SK-N-MC (cell line): ENCODE measurements around the gene KRTAP10-9.

ENCODE experiments used
- DNase-seq: peaks from one replicate; pipeline ENCODE4 v3.0.0-alpha.2; 2011; ENCODE audit warnings: low read depth, low spot score
- H3K27ac ChIP-seq: fragments of 200-600 bp; sonication (generic); 2 replicates; pipeline ENCODE4 v1.5.1; 2016; ENCODE audit warnings: mixed run types
- H3K36me3 ChIP-seq: fragments of 200-600 bp; sonication (generic); 2 replicates; pipeline ENCODE4 v1.6.1; 2017; ENCODE audit warnings: antibody characterized with exemption, low read length, mixed read lengths; ENCODE audit not compliant: insufficient read depth
- H3K4me3 ChIP-seq: fragments of 200-600 bp; sonication (generic); 2 replicates; pipeline ENCODE4 v1.5.1; 2016
- H3K9ac ChIP-seq: fragments of 200-600 bp; sonication (generic); 2 replicates; pipeline ENCODE4 v1.8.0; 2017; ENCODE audit warnings: mixed run types, mixed read lengths; ENCODE audit not compliant: insufficient read length
- H3K9me3 ChIP-seq: fragments of 200-600 bp; sonication (generic); 2 replicates; pipeline ENCODE4 v1.6.1; 2017; ENCODE audit warnings: low read depth, mild to moderate bottlenecking, antibody characterized with exemption, low read length, moderate library complexity, mixed read lengths
- EZH2 ChIP-seq: fragments of 200-600 bp; sonication (generic); IDR thresholded peaks from one replicate; pipeline ENCODE4 v1.6.1; 2017; ENCODE audit warnings: antibody characterized with exemption
- FOXP2 ChIP-seq: optimal IDR thresholded peaks from 2 replicates; pipeline ENCODE3; 2011; ENCODE audit warnings: mild to moderate bottlenecking, moderate library complexity; ENCODE audit not compliant: insufficient read depth; ENCODE audit errors: extremely low read length, control extremely low read depth
- POLR2AphosphoS5 ChIP-seq: IDR thresholded peaks from 2 replicates; pipeline ENCODE4 v1.6.1; 2012; ENCODE audit warnings: mild to moderate bottlenecking, low read depth, low read length, borderline replicate concordance

Gene KRTAP10-9

DNA sequence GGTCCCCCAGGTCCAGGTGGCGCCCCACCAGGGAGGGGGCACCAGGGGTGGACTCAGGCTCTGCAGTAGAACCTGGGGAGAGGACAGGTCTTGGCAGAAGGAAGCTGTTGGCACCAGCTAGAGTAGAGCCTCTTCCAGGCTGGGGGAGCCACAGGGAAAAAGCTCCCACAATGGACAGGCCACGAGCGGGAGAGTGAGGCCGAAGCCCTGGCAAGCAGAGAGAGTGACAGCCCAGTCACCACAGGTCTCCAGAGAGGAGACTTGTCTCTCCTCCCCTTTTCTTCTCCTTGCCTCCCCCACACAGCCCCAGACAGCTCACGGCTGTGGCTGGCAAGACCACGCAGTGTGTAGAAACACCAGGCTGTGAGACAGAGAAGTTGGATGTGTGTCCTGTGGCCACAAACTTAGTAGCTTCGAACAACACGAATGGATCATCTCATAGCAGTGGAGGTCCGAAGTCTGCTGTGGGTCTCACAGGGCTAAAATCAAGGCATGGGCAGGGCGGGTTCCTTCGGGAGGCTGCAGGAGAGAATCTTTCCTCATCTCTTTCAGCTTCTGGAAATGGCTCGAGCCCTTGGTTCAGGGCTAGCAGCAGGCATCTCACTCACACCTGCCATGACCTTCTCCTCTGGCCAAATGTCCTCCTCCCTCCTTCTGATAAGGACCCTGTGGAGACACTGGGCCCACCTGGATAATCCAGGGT lies 24.2 kb downstream of the KRTAP10-9 start:
- H3K36me3 ChIP-seq, result peaks cover 3% of the 10 kb centered on the region; the same call in 1 of the 2 replicates
- no peak overlapping the region for H3K9ac ChIP-seq
- no peak for DNase-seq
- H3K27ac ChIP-seq, result no peak overlapping the region
- no peaks in the 10 kb centered on the region for H3K9me3 ChIP-seq
- TF ChIP-seq EZH2, result no peak
- no peak for TF ChIP-seq POLR2AphosphoS5
- no peak for TF ChIP-seq FOXP2
- no peak overlapping the region for H3K4me3 ChIP-seq

DNA sequence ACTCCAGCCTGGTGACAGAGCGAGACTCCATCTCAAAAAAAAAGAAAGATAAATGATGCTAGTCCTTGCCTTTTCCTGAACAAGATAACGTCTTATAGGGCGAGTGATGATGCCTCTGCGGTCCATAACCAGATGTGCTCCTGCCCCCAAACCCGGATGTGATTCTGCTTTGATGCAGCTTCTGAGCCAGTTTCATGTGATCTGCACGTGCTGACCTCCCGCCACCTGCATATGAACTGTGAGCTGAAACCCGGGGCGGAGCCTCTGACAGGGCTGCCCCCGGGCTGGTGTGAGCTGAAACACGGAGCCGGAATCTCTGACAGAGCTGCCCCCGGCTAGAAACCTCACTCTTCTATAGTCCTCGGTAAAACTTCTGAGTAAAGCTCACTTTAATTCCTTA lies 26.2 kb downstream of the KRTAP10-9 start:
- no peak overlapping the region for H3K4me3 ChIP-seq
- H3K9me3 ChIP-seq, result peaks cover 2% of the 10 kb centered on the region; the same call in 1 of the 2 replicates
- DNase-seq, result no peak
- no peak for TF ChIP-seq FOXP2
- TF ChIP-seq EZH2, result no peak
- TF ChIP-seq POLR2AphosphoS5, result no peak
- H3K27ac ChIP-seq, result no peak overlapping the region
- H3K36me3 ChIP-seq, result peaks cover 23% of the 10 kb centered on the region; the same call in 1 of the 2 replicates
- H3K9ac ChIP-seq, result no peak overlapping the region

DNA sequence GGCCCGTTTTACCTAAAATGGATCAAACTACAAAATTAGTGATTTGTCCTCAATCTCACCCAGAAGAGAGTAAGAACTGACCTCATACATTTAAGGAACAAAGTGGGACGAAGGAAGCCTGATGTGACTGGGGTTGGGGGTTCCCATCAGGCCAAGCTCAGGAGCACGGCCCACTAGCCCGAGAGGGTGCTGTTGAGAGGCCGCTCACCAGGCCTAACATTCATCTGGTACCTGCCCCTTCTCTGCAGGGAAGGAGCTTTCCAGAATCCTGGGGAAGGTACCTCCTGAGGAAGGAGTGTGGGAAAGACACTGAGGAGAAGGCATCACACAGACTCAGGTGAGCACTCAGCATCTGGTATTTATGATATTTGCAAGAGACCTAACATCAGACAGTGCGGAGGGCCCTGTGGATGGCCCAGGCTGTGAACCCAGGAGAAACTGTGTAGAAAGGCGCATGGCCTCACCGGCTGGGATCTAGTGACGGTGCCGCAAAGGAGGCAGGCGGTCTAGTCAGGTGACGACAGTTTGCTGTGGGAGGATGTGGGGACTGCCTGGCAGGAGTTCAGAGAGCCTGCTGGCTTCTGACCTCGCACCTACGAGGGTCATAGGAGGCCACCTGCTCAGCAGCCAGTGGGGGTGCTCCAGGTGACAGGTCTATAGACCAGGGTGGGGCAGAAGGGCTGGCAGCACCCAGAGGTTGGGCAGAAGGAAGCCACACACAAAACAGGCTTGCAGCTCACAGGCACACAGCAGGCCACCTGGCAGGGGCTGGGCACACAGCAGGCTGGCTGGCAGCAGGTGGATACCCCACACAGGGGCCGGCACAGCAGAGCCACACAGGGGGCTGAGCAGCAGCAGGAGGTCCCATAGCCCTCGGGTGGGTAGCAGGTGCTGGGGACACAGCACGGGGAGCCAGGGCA lies 27.0 kb downstream of the KRTAP10-9 start:
- Histone ChIP-seq H3K4me3 (no peak overlapping the region), H3K36me3 (peaks cover 30% of the 10 kb centered on the region; the same call in 1 of the 2 replicates), H3K27ac (no peak overlapping the region), H3K9ac (no peak overlapping the region), H3K9me3 (peaks cover 2% of the 10 kb centered on the region; the same call in 1 of the 2 replicates)
- TF ChIP-seq POLR2AphosphoS5, result no peak
- TF ChIP-seq FOXP2, result no peak
- TF ChIP-seq EZH2, result no peak
- DNase-seq, result no peak

DNA sequence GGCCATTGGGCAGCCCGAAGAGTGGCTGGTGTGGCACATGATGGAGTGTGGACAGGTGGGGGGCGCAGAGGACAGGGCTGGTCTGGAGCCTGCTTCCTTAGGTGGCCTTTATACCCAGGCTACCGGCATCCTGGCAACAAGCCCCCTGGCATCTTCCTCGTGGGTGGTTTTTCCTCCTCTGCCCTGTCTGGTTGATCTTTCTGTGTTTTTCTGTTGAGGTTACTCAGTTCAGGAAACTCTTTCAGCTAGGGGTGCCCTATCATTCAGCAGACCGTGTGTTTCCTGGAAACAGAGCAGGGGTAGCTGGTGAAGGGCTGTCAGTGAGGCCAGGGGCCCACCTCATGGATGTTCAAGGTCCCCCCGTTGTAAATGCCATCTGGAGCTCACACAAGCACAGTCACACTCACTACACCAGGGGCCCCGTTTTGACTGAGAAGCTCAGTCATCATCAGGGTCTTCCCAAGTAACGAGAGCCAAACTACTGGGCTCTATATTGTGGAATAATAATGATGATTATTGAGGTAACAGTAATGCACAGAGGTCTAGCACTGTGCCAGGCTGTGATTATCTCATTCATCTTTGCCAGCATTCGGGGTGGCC lies 27.8 kb downstream of the KRTAP10-9 start, which contains the start of gene KRTAP12-4:
Gene KRTAP12-4, minus strand, starts transcription at position 84 of the 600 bp plus-strand sequence. Its CDS starts 45 bp downstream, at position 39.
- Histone ChIP-seq H3K9me3 (peaks cover 2% of the 10 kb centered on the region; the same call in 1 of the 2 replicates), H3K36me3 (peaks cover 32% of the 10 kb centered on the region; the same call in 1 of the 2 replicates), H3K4me3 (no peak within 1 kb of the TSS), H3K9ac (no peak within 1 kb of the TSS), H3K27ac (no peak within 1 kb of the TSS)
- DNase-seq, result no peak
- TF ChIP-seq EZH2 (no peak), FOXP2 (no peak), POLR2AphosphoS5 (no peak)

DNA sequence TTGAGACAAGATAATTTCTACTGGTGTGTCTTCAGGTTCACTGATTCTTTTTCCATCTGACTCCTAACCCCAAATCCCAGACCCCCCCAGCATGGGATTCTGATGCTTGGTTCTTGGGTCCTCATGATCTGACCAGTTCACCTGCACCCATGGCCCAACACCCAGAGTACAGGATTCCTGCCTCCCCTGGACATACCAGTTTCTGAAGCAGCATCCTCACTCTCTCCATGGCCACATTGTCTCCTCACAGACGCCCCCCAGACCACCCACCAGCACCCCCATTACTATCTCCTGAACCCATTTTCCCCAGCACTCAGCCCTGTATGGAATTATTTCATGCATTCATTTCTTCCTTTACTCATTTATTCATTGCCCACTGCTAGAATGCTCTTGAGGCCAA lies 30.0 kb downstream of the KRTAP10-9 start:
- Histone ChIP-seq H3K9ac (no peak overlapping the region), H3K4me3 (no peak overlapping the region), H3K9me3 (peaks cover 2% of the 10 kb centered on the region; the same call in 1 of the 2 replicates), H3K27ac (no peak overlapping the region), H3K36me3 (peaks cover 39% of the 10 kb centered on the region; the same call in 1 of the 2 replicates)
- TF ChIP-seq EZH2, result no peak
- no peak for TF ChIP-seq FOXP2
- TF ChIP-seq POLR2AphosphoS5, result no peak
- DNase-seq, result no peak

DNA sequence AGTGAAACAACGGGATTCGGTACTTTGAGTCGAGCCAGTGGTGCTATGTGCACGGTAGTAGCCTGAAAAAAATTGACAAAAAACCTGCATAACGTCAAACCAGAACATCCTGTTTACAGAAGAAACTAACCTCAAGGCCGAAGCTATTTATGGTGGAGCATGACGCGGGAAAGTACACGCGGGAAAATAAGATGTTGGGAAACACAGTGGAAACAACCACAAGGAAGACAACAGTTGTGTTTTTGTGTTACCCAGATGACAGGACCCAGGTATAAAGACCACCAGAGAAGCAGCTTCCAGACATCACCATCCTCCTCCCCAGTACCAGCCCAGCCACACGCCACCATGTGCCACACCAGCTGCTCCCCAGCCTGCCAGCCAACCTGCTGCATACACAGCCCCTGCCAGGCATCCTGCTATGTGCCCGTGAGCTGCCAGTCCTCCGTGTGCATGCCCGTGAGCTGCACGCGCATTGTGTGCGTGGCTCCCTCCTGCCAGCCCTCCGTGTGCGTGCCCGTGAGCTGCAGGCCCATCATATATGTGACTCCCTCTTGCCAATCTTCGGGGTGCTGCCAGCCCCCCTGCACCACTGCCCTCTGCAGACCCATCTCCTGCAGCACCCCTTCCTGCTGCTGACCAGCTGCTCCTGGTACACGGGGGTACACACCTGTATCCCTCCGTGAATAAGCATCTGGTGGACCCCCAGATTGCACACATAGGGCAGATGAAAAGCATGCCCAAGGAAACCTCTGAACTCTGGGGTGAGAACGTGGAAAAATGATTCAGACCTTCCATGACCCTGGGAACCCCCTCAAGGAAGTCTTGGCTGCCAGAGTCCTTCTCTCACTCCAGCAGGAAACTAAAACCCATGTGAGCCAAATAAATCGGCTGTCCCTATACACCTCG lies 31.0 kb downstream of the KRTAP10-9 start, which contains the start of gene KRTAP12-3:
Gene KRTAP12-3, plus strand, starts transcription at position 298 of the 906 bp plus-strand sequence. Its CDS starts 48 bp downstream, at position 346.
- Histone ChIP-seq H3K4me3 (no peak within 1 kb of the TSS), H3K9ac (no peak within 1 kb of the TSS), H3K9me3 (peaks cover 2% of the 10 kb centered on the region; the same call in 1 of the 2 replicates), H3K36me3 (peaks cover 39% of the 10 kb centered on the region; the same call in 1 of the 2 replicates), H3K27ac (no peak within 1 kb of the TSS)
- TF ChIP-seq POLR2AphosphoS5, result no peak
- TF ChIP-seq FOXP2, result no peak
- TF ChIP-seq EZH2, result no peak
- DNase-seq, result no peak

DNA sequence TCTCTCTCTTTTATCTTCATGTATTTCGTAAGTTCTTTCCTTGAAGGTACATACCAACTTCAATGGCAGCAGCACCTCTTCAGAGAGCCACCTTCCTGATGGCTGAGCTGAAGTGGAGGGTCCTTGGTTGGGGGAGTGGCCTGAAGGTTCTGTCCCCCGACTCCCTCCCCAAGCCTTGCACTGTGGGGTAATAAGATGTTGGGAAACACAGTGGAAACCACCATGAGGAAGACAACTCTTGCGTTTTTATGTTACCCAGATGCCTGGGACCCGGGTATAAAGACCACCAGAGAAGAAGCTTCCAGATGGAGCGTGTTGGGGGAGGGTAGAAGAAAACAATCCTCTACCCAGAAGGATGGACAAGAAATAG lies 31.6 kb downstream of the KRTAP10-9 start:
- H3K27ac ChIP-seq, result no peak overlapping the region

More for the DNA sequence above, 31.6 kb downstream of the KRTAP10-9 start:
- H3K9me3 ChIP-seq, result peaks cover 2% of the 10 kb centered on the region; the same call in 1 of the 2 replicates
- no peak for DNase-seq
- no peak overlapping the region for H3K9ac ChIP-seq
- TF ChIP-seq EZH2, result no peak
- TF ChIP-seq POLR2AphosphoS5, result no peak
- TF ChIP-seq FOXP2, result no peak
- H3K4me3 ChIP-seq, result no peak overlapping the region
- peaks cover 39% of the 10 kb centered on the region; the same call in 1 of the 2 replicates for H3K36me3 ChIP-seq
